ENCODE results near the gene SMARCB1. TPM values are rescaled to one million over a fixed set of nuclear protein-coding genes. Genes with fewer than 3 reads are reported as not detected.

Gene SMARCB1
- total RNA-seq, 4 donors from 2014 or later = 54.2 to 73.9 (median 61.3) TPM

- DNase-seq (ENCODE audit: low spot score in 2 of 2) = no peak
- Histone ChIP-seq H3K9me3 (no peaks in the 10 kb centered on the region), H3K27me3 (no peaks in the 10 kb centered on the region), H3K27ac (no peak overlapping the region), H3K4me3 (no peak overlapping the region), H3K36me3 (no peaks in the 10 kb centered on the region), H3K4me1 (peaks cover 9% of the 10 kb centered on the region)
- TF ChIP-seq POLR2A (IDR thresholded peaks at IDR 0.05) = no peak
- TF ChIP-seq POLR2AphosphoS5 (IDR thresholded peaks at IDR 0.05) = no peak
- no peak for TF ChIP-seq EP300 (IDR thresholded peaks at IDR 0.05)
- TF ChIP-seq CTCF (IDR thresholded peaks at IDR 0.05) = no peak
- WGBS = 82% methylated on average over 8 of the region's 8 CpGs
These were observed 31.1 kb upstream of the SMARCB1 start for GRCh38 chr22:23755711-23756110.

- no peaks in the 10 kb centered on the region for H3K27me3 ChIP-seq
- H3K27ac ChIP-seq = no peak overlapping the region
- TF ChIP-seq CTCF (IDR thresholded peaks at IDR 0.05) (no peak), POLR2A (IDR thresholded peaks at IDR 0.05) (no peak), EP300 (IDR thresholded peaks at IDR 0.05) (no peak), POLR2AphosphoS5 (IDR thresholded peaks at IDR 0.05) (no peak)
- WGBS = 77% methylated on average over 4 of the region's 4 CpGs
- no peaks in the 10 kb centered on the region for H3K9me3 ChIP-seq
- no peak for DNase-seq (ENCODE audit: low spot score in 2 of 2)
- no peaks in the 10 kb centered on the region for H3K36me3 ChIP-seq
- peaks cover 2% of the 10 kb centered on the region for H3K4me1 ChIP-seq
- H3K4me3 ChIP-seq = no peak overlapping the region
These were observed 29.9 kb upstream of the SMARCB1 start for GRCh38 chr22:23756891-23757290.

- no peak overlapping the region for H3K27ac ChIP-seq
- no peak overlapping the region for H3K4me3 ChIP-seq
- H3K4me1 ChIP-seq = peaks cover 14% of the 10 kb centered on the region
- DNase-seq (ENCODE audit: low spot score in 2 of 2) = no peak
- H3K27me3 ChIP-seq = no peaks in the 10 kb centered on the region
- WGBS = 87% methylated on average over 4 of the region's 4 CpGs
- peaks cover under 1% of the 10 kb centered on the region for H3K36me3 ChIP-seq
- TF ChIP-seq EP300 (IDR thresholded peaks at IDR 0.05) = no peak
- H3K9me3 ChIP-seq = no peaks in the 10 kb centered on the region
These were observed 27.2 kb upstream of the SMARCB1 start for GRCh38 chr22:23759566-23759965.

GRCh38 chr22:23760056-23760455 lies 26.7 kb upstream of the SMARCB1 start:
- Histone ChIP-seq H3K9me3 (no peaks in the 10 kb centered on the region), H3K4me1 (peaks cover 14% of the 10 kb centered on the region), H3K27ac (no peak overlapping the region), H3K27me3 (no peaks in the 10 kb centered on the region), H3K36me3 (peaks cover 2% of the 10 kb centered on the region), H3K4me3 (no peak overlapping the region)
- DNase-seq (ENCODE audit: low spot score in 2 of 2) = no peak
- no peak for TF ChIP-seq CTCF (IDR thresholded peaks at IDR 0.05)
- no peak for TF ChIP-seq EP300 (IDR thresholded peaks at IDR 0.05)
- no peak for TF ChIP-seq POLR2A (IDR thresholded peaks at IDR 0.05)
- no peak for TF ChIP-seq POLR2AphosphoS5 (IDR thresholded peaks at IDR 0.05)
- WGBS = 90% methylated on average over 6 of the region's 6 CpGs

- Histone ChIP-seq H3K4me3 (peak within 1 kb of the TSS; percentile 19), H3K27me3 (no peaks in the 10 kb centered on the region), H3K4me1 (peaks cover 37% of the 10 kb centered on the region), H3K36me3 (peaks cover 2% of the 10 kb centered on the region), H3K27ac (no peak within 1 kb of the TSS), H3K9me3 (no peaks in the 10 kb centered on the region)
- TF ChIP-seq POLR2A (IDR thresholded peaks at IDR 0.05) (no peak), EP300 (IDR thresholded peaks at IDR 0.05) (no peak), POLR2AphosphoS5 (IDR thresholded peaks at IDR 0.05) (no peak), CTCF (IDR thresholded peaks at IDR 0.05) (no peak)
- DNase-seq (ENCODE audit: low spot score in 2 of 2) = no peak
- WGBS = 64% methylated on average over 22 of the region's 23 CpGs
These were observed 23.8 kb upstream of the SMARCB1 start, which contains the start of gene C22orf15 for GRCh38 chr22:23762842-23763578. C22orf15 (plus strand) TSS chr22:23762990; CDS start chr22:23763307, 317 bp downstream.
